ENCODE measurements around the gene NFS1.

DNA sequence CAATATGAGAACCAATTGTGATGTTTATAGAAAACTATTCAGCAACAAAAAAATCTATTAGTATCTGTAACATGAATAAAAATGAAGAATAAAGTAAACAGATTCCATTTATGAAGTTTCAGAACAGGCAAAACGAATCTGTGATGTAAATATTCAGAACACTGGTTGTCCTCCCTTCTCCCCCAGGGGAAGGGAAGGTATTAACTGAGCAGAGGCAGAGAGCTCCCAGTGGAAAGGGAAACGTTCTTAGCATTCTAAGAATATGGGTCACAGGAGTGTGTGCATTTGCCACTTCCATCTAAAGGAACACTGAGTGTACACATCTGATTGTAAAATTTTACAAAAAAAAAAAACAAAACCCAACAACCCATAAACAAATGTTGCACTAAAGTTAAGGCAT lies 60.4 kb downstream of the NFS1 start:
- no peak for TF ChIP-seq CTCF (IDR thresholded peaks at IDR 0.05)
- no peak for TF ChIP-seq POLR2A (IDR thresholded peaks at IDR 0.05)
